GM12864 (cell line): Measurements from ENCODE around the gene EME2.
"Not testable (repeated sequence)": the region's sequence is repeated elsewhere in the genome, so short reads cannot be mapped to it uniquely, and the experiment has no call there.

ENCODE experiments used
- DNase-seq: peaks from one replicate; pipeline ENCODE4 v3.0.0-alpha.2; 2011; ENCODE audit warnings: low read depth
- H3K4me3 ChIP-seq: 2 replicates; pipeline ENCODE4 v1.5.1; 2011; ENCODE audit warnings: mild to moderate bottlenecking, low read depth, low read length, control low read depth
- TF ChIP-seq, protein P1 (sequence below): IDR thresholded peaks from 2 replicates; pipeline ENCODE4 v1.5.1; 2011; ENCODE audit warnings: low read depth, mild to moderate bottlenecking, moderate library complexity, low read length, control low read depth, inconsistent platforms; ENCODE audit errors: missing control alignments

Gene EME2

GRCh38 chr16:1729445-1729844 is 43.2 kb upstream of the EME2 start:
- TF ChIP-seq, protein P1, sequence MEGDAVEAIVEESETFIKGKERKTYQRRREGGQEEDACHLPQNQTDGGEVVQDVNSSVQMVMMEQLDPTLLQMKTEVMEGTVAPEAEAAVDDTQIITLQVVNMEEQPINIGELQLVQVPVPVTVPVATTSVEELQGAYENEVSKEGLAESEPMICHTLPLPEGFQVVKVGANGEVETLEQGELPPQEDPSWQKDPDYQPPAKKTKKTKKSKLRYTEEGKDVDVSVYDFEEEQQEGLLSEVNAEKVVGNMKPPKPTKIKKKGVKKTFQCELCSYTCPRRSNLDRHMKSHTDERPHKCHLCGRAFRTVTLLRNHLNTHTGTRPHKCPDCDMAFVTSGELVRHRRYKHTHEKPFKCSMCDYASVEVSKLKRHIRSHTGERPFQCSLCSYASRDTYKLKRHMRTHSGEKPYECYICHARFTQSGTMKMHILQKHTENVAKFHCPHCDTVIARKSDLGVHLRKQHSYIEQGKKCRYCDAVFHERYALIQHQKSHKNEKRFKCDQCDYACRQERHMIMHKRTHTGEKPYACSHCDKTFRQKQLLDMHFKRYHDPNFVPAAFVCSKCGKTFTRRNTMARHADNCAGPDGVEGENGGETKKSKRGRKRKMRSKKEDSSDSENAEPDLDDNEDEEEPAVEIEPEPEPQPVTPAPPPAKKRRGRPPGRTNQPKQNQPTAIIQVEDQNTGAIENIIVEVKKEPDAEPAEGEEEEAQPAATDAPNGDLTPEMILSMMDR: no peak
- no peak for DNase-seq
- no peak overlapping the region for H3K4me3 ChIP-seq

- no peak overlapping the region for H3K4me3 ChIP-seq
- DNase-seq: no peak
- TF ChIP-seq, protein P1: no peak
Measured at GRCh38 chr16:1731073-1731472, 41.5 kb upstream of the EME2 start.

DNA sequence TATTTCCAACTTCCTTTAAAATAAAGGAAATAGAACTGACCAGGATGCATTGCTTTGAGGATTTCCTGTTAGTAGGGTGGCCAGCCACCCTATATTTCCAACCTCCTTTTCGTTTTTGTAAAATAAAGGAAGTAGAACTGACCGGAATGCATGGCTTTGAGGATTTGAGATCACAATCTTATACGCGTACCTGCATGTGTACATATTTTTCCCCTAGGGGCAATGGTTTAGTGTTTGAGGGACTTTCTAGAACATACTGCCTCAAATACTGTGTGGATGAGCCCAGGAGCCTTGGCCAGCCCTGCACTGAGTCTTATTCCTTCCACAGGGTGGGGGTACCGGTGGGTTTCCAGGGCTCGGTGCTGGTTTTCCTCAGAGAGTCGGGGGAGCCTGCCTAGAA is 41.0 kb upstream of the EME2 start:
- TF ChIP-seq, protein P1: no peak

DNA sequence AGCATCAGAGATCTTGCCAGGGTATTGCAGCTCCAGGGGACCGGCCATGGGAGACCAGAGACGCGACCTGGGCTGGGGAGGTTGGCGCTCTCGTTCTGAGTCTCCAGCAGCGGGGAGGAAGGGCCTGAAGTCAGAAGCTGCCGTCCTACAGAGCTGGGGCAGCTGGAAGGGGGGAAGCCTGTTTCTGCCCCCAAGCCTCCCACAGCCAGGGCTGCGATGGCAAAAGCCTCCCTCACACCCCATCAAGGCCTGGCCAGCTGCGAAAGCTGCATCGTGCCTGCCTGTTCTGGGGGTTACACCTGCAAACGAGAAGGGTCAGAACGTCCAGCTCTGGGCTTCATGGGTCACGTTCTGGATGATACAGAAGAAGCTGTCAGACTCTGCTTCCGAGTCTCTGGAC is 40.5 kb upstream of the EME2 start:
- no peak for DNase-seq
- no peak overlapping the region for H3K4me3 ChIP-seq
- TF ChIP-seq, protein P1: no peak

More for the DNA sequence above, 41.0 kb upstream of the EME2 start:
- H3K4me3 ChIP-seq: no peak overlapping the region
- no peak for DNase-seq

DNA sequence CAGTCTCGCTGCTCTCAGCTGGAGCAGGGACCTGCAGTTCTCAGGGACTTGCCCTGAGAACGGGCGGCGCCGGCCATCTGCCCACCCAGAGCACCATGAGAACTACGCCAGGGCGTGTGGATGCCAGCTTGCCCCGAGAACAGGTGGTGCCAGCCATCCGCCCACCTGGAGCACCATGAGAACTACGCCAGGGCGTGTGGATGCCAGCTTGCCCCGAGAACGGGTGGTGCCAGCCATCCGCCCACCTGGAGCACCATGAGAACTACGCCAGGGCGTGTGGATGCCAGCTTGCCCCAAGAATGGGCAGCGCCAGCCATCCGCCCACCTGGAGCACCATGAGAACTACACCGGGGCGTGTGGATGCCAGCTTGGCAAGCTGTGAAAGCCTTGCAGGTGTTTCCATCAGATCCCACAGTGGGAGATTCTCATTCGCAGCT is 40.0 kb upstream of the EME2 start:
- H3K4me3 ChIP-seq, DNase-seq: not testable (repeated sequence)

- TF ChIP-seq, protein P1: no peak
- DNase-seq: no peak
- H3K4me3 ChIP-seq: no peak overlapping the region
Measured at GRCh38 chr16:1734123-1734522, 38.5 kb upstream of the EME2 start.

GRCh38 chr16:1734816-1735215 is 37.8 kb upstream of the EME2 start:
- TF ChIP-seq, protein P1: no peak
- DNase-seq: no peak
- H3K4me3 ChIP-seq: no peak overlapping the region
